CD14-positive monocyte (primary cell): Measurements from ENCODE around the gene NONO. TPM values are rescaled to one million over a fixed set of nuclear protein-coding genes. Genes with fewer than 3 reads are reported as not detected.

ENCODE experiments used
- DNase-seq, 3 donors: peaks; one replicate each; pipeline ENCODE4 v3.0.0-alpha.2; 2011 to 2022
- H2AFZ ChIP-seq: 2 replicates; pipeline ENCODE4 v1.6.0; 2012; ENCODE audit warnings: mild to moderate bottlenecking, low read depth, low read length, inconsistent platforms; ENCODE audit not compliant: insufficient read depth, poor library complexity, severe bottlenecking
- H3K27ac ChIP-seq, 2 donors: 1 replicate in 1 of 2; 2 replicates in 1 of 2; pipeline ENCODE4 v1.5.1; 2012 to 2013; ENCODE audit warnings: low read length in 2 of 2, control low read depth in 1 of 2, inconsistent platforms in 1 of 2, low read depth in 1 of 2, mild to moderate bottlenecking in 1 of 2
- H3K27me3 ChIP-seq, 2 donors: one replicate each; pipeline versions ENCODE4 v1.6.0 to v1.6.1; 2011 to 2013; ENCODE audit warnings: low read length in 2 of 2; ENCODE audit not compliant: control insufficient read depth in 2 of 2, insufficient read depth in 2 of 2
- H3K36me3 ChIP-seq, 2 donors: replicated peaks in 1 of 2; 1 replicate in 1 of 2; 2 replicates in 1 of 2; pipeline versions ENCODE4 v1.5.1 to v1.6.1; 2012 to 2013; ENCODE audit warnings: low read length in 2 of 2, control low read depth in 1 of 2, inconsistent platforms in 1 of 2, mild to moderate bottlenecking in 1 of 2; ENCODE audit not compliant: insufficient read depth in 2 of 2, control insufficient read depth in 1 of 2
- H3K4me1 ChIP-seq, 2 donors: 1 replicate in 1 of 2; 2 replicates in 1 of 2; pipeline versions ENCODE4 v1.5.1 to v1.6.1; 2012 to 2013; ENCODE audit warnings: low read length in 2 of 2, control low read depth in 1 of 2, inconsistent platforms in 1 of 2, mild to moderate bottlenecking in 1 of 2, moderate library complexity in 1 of 2; ENCODE audit not compliant: insufficient read depth in 2 of 2, control insufficient read depth in 1 of 2
- H3K4me2 ChIP-seq: replicated peaks from 2 replicates; pipeline ENCODE3; 2012; ENCODE audit warnings: low read length, moderate library complexity, mild to moderate bottlenecking; ENCODE audit not compliant: poor library complexity, severe bottlenecking; ENCODE audit errors: extremely low read depth
- H3K4me3 ChIP-seq, 3 experiments: fragments of 200-600 bp in 1 of 3; sonication (generic) in 1 of 3; replicated peaks in 1 of 3; 1 replicate in 2 of 3; 2 replicates in 1 of 3; pipeline ENCODE4 v1.5.1; 2011 to 2013; ENCODE audit warnings: low read length in 3 of 3, mild to moderate bottlenecking in 3 of 3, control low read depth in 2 of 3, low read depth in 2 of 3, inconsistent platforms in 1 of 3, moderate library complexity in 1 of 3
- H3K79me2 ChIP-seq: 2 replicates; pipeline ENCODE4 v1.6.0; 2012; ENCODE audit warnings: mild to moderate bottlenecking, control low read depth, inconsistent platforms, low read length, moderate library complexity; ENCODE audit not compliant: insufficient read depth
- H3K9ac ChIP-seq: 2 replicates; pipeline ENCODE4 v1.6.0; 2017; ENCODE audit warnings: low read length, mild to moderate bottlenecking; ENCODE audit not compliant: insufficient read depth, poor library complexity, severe bottlenecking
- H3K9me3 ChIP-seq, 2 donors: replicated peaks in 1 of 2; 1 replicate in 1 of 2; 2 replicates in 1 of 2; pipeline versions ENCODE4 v1.5.1 to v1.6.1; 2012 to 2013; ENCODE audit warnings: low read length in 2 of 2, control low read depth in 1 of 2; ENCODE audit not compliant: control insufficient read depth in 1 of 2, insufficient read depth in 1 of 2
- H4K20me1 ChIP-seq: 2 replicates; pipeline ENCODE4 v1.6.0; 2012; ENCODE audit warnings: mild to moderate bottlenecking, low read length, control low read depth, moderate library complexity; ENCODE audit not compliant: insufficient read depth
- H3K27ac Mint-ChIP-seq, 7 donors: one replicate each; pipeline ENCODE4 v1.8.0; 2020; ENCODE audit warnings: mild to moderate bottlenecking in 7 of 7, mixed read lengths in 7 of 7, moderate library complexity in 6 of 7, inconsistent platforms in 2 of 7
- H3K27me3 Mint-ChIP-seq, 3 donors: one replicate each; pipeline ENCODE4 v1.8.0; 2021 to 2022; ENCODE audit warnings: low read depth in 3 of 3, mild to moderate bottlenecking in 3 of 3, mixed read lengths in 3 of 3, moderate library complexity in 3 of 3, inconsistent platforms in 1 of 3
- H3K36me3 Mint-ChIP-seq, 2 donors: one replicate each; pipeline ENCODE4 v1.8.0; 2020; ENCODE audit warnings: mixed read lengths in 2 of 2, inconsistent platforms in 1 of 2, mild to moderate bottlenecking in 1 of 2
- H3K4me1 Mint-ChIP-seq: one replicate; pipeline ENCODE4 v1.8.0; 2020; ENCODE audit warnings: mild to moderate bottlenecking, mixed read lengths
- H3K4me3 Mint-ChIP-seq, 2 donors: one replicate each; pipeline ENCODE4 v1.8.0; 2020; ENCODE audit warnings: mild to moderate bottlenecking in 2 of 2, mixed read lengths in 2 of 2, moderate library complexity in 1 of 2
- H3K9me3 Mint-ChIP-seq, 7 donors: one replicate each; pipeline ENCODE4 v1.8.0; 2020 to 2022; ENCODE audit warnings: mixed read lengths in 7 of 7, mild to moderate bottlenecking in 6 of 7, moderate library complexity in 6 of 7, inconsistent platforms in 2 of 7
- CTCF ChIP-seq: fragments of 200-600 bp; IDR thresholded peaks from one replicate; pipeline ENCODE4 v1.8.0; 2022; ENCODE audit warnings: antibody characterized with exemption, mild to moderate bottlenecking
- WGBS: methylation state at CpG from one replicate; pipeline ENCODE4 v1.1.5; 2013; ENCODE audit warnings: missing lambda C conversion rate; ENCODE audit not compliant: insufficient coverage; 5-methylcytosine and 5-hydroxymethylcytosine counted together
- intact Hi-C, 2 donors: fragments of 100-400 bp; cut with micrococcal nuclease; formaldehyde crosslinking; loops; one replicate each; pipeline versions ENCODE4 v1.15.0 to v1.15.1; 2023
- polyA plus RNA-seq, 3 donors: library from polyadenylated mRNA; depleted of rRNA in 1 of 3; unstranded in 2 of 3; stranded (reverse) in 1 of 3; fragments of 300-500 nt in 2 of 3; fragments of >200 nt in 1 of 3; fragmentation: Illumina TruSeq in 2 of 3; gene quantifications; 1 replicate in 2 of 3; 2 replicates in 1 of 3; pipeline ENCODE4 v1.2.3, GENCODE V29; 2012 to 2021

NONO gene
- polyA plus RNA-seq, 3 donors, result 111 to 133 (median 122) TPM

GRCh38 chrX:71241301-71241700, 42.1 kb upstream of the NONO start:
- Histone ChIP-seq H3K79me2 (no peaks in the 10 kb centered on the region), H3K27me3 (no peaks in the 10 kb centered on the region), H3K4me3 (no peak overlapping the region), H3K36me3 (peaks cover 56 to 65% of the 10 kb centered on the region in 2 donors), H3K4me2 (no peak overlapping the region), H3K9ac (no peak overlapping the region), H3K4me1 (peaks cover 0 to 2% of the 10 kb centered on the region in 2 donors), H4K20me1 (no peaks in the 10 kb centered on the region), H3K9me3 (no peaks in the 10 kb centered on the region), H2AFZ (no peak overlapping the region), H3K27ac (no peak overlapping the region)
- Mint-ChIP-seq H3K9me3 (peaks cover 0 to 8% (median 0%) of the 10 kb centered on the region in 7 donors), H3K27ac (peak overlapping the region in 2 of 7 donors; percentile 37 to 64), H3K4me1 (peaks cover 7% of the 10 kb centered on the region), H3K36me3 (peaks cover 62 to 63% of the 10 kb centered on the region in 2 donors), H3K4me3 (no peak overlapping the region), H3K27me3 (no peaks in the 10 kb centered on the region)
- no CpG with 5 or more reads among the region's 6 CpGs for WGBS
- no peak for DNase-seq
- TF ChIP-seq CTCF, result no peak
- intact Hi-C loops, result no loop called here

- H3K9me3 Mint-ChIP-seq, result peaks cover 0 to 6% (median 0%) of the 10 kb centered on the region in 7 donors
- peaks cover 84 to 90% of the 10 kb centered on the region in 2 donors for H3K36me3 Mint-ChIP-seq
- Histone ChIP-seq H4K20me1 (no peaks in the 10 kb centered on the region), H3K9me3 (no peaks in the 10 kb centered on the region), H3K79me2 (no peaks in the 10 kb centered on the region), H3K4me2 (no peak overlapping the region), H3K4me1 (peaks cover 0 to 2% of the 10 kb centered on the region in 2 donors), H3K27ac (no peak overlapping the region), H3K36me3 (peaks cover 85 to 96% of the 10 kb centered on the region in 2 donors), H2AFZ (no peak overlapping the region), H3K27me3 (no peaks in the 10 kb centered on the region), H3K9ac (no peak overlapping the region), H3K4me3 (no peak overlapping the region)
- H3K4me3 Mint-ChIP-seq, result no peak overlapping the region
- intact Hi-C loops, result no loop called here
- no peak for TF ChIP-seq CTCF
- peak overlapping the region in 1 of 7 donors; percentile 53 for H3K27ac Mint-ChIP-seq
- DNase-seq, result no peak
- peaks cover 0 to 4% (median 0%) of the 10 kb centered on the region in 3 donors for H3K27me3 Mint-ChIP-seq
- peaks cover 5% of the 10 kb centered on the region for H3K4me1 Mint-ChIP-seq
- WGBS, result 100% methylated on average over 2 of the region's 9 CpGs
These were observed 38.9 kb upstream of the NONO start for GRCh38 chrX:71244359-71245128.
